ENCODE results near the gene MAIP1. TPM values are rescaled to one million over a fixed set of nuclear protein-coding genes. Genes with fewer than 3 reads are reported as not detected.
A peak's percentile ranks its signal among the peaks of the same experiment; 100 is the strongest.

MAIP1 gene
- total RNA-seq, 1 donor from 2014 or later, result 21.9 TPM

DNA sequence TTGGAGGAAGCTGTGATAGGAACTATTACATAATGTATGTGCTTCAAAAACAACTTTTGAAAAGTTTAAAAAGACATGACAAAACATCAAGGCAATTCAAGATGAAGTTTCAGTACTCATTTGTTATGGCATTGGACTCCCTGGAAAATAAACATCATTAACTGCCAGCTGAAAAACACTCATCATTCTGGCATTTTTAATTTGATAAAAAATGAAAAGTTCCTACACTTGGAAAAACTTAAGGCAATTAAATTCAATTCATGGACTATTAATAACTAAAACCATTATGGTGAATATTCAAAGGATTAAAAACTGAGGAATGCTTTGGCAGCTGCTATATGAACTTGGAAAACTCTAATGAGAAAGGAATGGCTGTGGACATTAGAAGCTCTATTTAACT lies 8.5 kb upstream of the MAIP1 start:
- DNase-seq (ENCODE audit: low spot score), result no peak

DNA sequence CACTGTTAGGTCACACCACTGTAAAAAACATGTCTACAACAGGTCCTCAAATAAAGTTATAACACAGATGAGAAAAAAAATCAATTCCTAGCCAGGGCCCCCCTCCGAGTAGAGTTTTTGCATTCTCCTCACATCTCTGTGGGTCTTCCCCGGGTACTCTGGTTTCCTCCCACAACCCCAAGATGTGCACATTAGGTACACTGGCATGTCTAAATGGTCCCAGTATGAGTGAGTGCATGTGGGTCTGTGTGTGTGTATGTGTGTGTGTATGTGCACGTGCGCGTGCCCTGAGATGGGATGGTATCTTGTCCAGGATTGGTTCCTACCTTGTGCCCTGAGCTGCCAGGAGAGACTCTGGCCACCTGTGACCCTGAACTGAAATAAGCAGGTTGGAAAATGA lies 5.0 kb upstream of the MAIP1 start:
- no peak for DNase-seq (ENCODE audit: low spot score)

DNA sequence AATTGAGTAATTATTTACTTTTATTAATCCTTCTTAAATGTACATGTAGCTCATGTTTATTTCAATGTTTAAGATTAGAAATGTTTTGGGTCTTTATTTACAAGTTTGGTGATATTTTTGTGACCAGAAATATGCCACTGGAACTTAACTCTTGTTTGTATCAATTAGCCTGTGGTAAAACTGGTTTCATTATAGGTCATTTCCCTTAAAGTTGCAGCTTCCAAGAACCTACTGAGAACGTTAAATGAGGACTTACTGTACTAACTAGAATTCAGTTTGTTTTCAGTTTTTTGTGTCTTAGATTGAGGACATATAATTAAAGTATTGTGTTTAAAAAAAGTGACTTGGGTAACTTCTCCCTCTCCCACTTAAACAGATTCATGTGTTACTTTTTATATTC lies 4.4 kb upstream of the MAIP1 start:
- DNase-seq (ENCODE audit: low spot score), result no peak

DNA sequence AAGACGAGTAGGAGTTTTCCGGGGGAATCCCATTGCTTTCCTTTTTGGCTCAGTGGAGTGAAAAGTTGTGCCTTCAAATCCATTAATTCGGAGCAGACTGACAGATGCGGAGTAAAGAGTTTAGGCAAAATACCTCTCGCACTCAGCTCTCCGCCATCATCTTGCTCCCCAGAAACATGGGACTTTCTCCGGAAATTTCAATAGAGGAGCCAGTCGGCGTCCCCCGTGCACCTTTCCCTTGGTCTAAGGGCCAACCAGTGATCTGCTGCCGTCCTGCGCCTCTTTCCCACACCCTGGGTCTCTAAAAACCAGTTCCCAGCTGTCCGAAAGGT lies 409 bp upstream of the MAIP1 start:
- no peak for DNase-seq (ENCODE audit: low spot score)

DNA sequence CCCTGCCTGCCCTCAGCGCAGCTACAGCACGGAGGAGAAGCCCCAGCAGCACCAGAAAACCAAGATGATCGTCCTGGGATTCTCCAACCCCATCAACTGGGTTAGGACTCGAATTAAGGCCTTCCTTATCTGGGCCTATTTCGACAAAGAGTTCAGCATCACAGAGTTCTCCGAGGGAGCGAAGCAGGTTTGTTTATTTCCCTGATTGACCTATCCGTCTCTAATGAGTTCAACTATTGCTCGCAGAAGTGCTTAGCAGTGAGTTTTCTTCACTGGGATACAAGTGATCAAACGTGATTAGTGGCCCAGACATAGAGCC lies 639 bp downstream of the MAIP1 start:
- no peak for DNase-seq (ENCODE audit: low spot score)

DNA sequence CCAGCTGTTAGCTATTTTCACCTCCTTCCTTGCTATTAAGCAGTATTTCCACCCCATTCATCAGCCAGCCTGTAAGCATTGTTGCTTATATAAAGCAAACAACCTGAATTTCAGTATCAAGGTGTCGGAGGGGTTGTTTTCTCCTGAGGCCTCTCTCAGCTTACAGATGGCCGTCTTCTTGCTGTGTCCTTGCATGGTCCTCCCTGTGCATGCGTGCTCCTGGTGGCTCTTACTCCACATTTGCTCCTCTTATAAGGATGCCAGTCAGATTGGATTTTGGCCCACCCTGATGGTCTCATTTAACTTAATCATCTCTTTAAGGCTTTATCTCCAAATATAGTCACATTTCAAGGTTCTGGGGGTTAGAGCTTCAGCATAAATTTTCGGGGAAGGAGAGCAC lies 2.6 kb downstream of the MAIP1 start:
- no peak for DNase-seq (ENCODE audit: low spot score)

DNA sequence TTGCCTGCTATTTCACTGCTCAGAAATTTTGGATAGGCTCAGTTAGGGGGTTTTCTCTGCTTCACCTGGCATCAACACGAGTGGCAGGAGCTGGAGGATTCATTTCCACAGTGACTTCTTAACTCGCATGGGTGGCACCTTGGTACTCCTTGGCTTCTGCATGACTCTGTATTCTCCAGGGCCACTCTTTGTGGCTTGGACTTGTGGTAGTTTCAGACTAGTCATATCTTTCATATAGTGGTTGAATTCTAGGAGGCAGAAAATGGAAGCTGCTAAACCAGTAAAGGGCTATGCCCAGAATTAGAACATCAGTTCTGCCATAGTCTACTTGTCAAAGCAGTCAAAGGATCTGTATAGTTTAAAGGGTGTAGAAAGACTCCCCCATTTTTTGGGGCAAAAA lies 6.8 kb downstream of the MAIP1 start:
- no peak for DNase-seq (ENCODE audit: low spot score)

DNA sequence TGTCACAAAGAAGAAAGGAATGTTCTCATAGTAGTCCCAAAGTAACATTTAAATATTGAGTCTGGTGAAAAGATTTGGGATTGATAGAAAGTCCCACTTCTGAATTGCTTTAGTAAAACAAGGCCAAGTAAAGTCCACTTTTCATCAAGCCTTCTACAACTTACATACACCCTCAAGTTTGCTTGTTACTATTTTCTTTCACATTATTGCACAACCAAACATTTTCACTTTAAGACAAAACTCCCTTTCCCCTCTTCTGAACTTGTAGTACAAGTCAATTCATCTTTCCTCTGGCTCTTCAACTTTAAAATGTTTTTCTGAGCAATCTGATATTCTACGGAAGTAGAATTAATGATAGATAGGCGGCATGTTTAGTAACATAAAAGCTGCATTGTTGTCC lies 11.0 kb downstream of the MAIP1 start:
- no peak for DNase-seq (ENCODE audit: low spot score)

DNA sequence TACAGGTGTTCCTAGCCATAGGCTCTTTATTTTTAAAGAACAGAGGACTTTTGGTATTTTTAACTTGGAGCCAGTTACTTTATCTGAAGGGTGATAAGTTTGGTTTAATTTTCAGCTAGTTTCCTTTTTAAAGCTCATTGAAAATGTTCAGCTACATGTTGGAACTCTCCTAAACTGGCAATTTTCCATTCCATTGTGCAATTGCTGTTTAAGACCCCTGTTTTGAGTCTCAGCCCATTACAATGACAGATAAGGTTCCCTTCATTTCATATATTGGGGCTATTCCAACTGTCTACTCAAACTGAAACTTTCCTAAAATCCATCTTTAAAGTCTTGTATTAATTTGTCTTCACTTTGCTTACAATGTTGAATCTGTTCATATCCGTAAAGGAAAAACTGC lies 11.6 kb downstream of the MAIP1 start:
- no peak for DNase-seq (ENCODE audit: low spot score)

DNA sequence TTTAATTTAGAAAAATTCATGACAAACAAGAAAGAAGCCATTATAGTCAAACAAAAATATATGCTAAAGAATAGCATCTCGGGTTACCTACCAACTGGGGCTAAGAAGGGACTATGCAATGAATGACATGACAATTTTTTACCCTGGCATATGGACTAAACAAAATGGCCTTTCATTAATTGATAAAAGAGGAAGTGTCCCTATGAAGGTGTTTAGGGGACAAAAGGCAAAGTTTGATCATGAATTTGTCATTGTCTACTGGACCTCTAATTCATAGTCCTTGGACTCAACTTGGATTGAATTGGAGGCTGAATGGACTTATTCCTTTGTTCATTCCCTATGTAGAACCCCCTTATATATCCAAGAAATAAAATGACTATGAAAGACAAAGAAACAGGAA lies 12.7 kb downstream of the MAIP1 start:
- DNase-seq (ENCODE audit: low spot score), result no peak

DNA sequence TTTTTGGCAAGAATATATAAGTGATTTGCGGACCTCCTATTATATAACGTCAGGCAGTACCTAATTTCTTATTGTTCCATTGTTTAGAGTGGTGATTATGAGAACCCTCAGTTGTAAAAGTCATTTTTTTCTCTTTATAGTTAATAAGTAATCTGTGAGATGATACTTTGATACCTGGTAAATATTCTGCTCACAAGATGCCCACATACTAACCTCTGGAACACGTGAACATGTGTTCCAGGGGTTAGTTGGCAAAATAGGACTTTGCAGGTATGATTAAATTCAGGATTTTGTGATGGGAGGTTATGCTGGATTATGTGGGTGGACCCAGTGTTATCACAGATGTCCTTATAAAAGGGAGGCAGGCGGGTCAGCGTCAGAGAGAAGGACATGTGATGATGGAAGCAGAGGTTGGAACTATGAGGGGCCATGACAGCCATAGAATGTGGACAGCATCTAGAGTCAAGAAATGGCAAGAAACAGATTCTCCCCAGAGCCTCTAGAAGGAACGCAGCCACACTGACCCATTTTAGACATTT lies 16.8 kb downstream of the MAIP1 start:
- no peak for DNase-seq (ENCODE audit: low spot score)

DNA sequence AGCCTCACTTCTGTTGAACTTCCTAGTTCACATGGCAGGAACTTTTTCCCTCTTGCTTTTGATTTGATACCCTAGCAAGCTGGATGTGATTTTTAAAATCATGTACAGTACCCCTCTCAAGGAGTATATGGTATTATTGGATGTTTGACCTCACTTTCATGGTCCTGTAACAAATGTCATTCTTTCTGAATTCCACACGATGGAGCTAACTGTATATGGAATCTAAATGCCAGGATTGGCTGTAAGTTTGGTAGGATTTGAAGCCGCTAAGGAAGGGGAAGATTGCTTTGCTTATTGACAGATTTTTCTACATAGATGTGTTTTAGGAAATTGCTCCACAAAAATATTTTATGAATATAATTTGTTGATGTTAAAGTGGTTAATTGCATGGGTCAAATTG lies 18.3 kb downstream of the MAIP1 start:
- DNase-seq (ENCODE audit: low spot score), result no peak

DNA sequence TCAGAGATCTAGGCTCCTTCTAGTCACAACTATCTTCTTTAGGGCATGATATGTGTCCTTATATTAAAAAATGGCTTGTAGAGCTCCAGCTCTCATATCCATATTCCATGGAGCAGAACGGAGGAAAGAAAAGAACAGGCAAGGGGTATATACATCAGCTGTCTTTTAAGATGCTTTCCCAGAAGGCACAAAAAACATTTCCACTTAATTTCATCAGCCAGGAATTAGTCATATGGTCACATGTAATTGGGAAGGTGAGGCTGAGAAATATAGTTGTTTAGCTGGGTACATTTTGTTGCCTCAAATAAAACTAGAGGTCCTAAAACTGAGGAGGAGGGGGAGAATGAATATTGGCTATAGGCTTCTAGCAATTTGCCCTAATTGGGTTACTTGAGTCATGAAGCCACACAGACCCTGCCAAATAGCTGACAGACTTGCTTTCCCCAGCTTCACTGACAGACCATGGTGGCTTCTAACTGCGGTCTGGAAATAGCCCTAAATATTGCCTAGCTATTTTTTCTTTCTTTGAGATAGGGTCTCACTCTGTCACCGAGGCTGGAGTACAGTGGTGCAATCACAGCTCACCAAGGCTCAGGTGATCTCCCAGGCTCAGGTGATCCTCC lies 20.0 kb downstream of the MAIP1 start:
- DNase-seq (ENCODE audit: low spot score), result no peak

DNA sequence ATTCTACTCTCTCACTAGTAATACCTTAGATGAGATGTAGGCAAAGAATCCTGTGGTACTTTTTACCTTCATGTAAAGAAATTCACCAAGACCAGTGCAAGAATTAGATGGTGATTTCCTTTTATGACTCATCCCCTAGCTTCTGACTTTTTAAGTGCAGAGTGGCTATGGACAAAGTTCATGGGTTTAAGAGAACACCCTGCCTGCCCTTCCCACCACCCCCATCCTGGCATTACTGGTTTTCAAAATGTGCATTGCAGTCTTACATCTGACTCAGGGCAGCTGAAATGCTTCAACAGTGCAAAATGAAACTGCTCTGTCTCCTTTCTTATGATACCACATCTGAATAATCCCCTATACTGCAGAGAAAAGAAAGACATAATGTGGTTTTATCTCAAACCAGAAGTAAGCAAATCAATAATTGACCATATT lies 22.6 kb downstream of the MAIP1 start:
- DNase-seq (ENCODE audit: low spot score), result peak; percentile 74

DNA sequence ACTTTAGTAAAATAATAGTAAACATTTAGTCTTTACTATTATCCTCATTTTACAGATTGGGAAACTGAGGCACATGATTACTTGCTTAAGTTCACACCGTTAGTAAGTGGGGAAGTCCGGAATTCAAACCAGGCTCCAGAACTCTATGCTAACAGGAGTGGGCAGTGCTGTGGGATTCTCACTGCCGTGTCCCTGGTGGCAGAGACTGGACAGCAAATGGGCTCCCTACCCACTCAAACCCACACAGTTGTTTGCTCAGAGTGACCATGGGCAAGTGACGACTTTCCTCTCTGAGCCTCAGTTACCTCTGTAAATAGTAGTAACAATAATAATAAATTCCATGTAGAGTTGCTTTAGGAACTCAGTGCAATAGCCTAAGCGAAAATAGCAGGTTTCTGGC lies 24.0 kb downstream of the MAIP1 start:
- no peak for DNase-seq (ENCODE audit: low spot score)

DNA sequence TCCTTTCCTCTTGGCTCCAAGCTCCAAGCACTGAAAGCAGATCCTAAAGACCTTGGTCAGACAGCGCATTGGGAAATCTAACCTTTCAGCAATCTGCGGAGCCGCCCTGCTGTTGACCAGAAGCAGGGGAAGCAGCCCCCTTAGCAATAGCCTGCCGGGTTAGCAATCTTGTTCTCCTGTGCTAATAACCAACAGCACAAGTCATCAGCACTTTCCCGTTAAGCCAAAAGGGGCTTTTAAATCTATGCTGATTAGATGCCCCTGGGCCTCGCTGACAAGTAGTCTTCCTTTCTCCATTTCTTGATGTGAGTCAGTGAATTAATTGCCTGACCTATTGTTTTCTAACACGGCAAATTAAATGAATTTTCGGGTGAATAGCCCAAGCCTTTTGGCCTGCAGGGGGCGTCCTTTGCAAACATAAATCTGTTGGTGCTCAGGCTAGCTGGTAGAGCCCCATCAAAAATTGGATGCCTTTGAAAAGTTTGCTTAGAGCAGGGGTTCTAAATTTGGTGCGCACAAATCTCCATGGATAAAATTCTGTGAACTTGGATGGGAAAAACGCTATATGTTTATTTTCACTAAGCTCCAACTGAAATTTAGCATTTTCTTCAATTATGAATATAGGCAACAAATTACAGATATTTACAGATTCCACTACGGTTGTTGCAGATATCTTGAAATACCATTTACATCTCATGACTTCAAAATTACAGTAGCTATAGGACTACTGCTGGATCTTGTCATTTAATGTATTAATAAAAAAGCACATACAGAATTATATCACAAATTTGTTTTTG lies 24.6 kb downstream of the MAIP1 start:
- peak; percentile 89 for DNase-seq (ENCODE audit: low spot score)

DNA sequence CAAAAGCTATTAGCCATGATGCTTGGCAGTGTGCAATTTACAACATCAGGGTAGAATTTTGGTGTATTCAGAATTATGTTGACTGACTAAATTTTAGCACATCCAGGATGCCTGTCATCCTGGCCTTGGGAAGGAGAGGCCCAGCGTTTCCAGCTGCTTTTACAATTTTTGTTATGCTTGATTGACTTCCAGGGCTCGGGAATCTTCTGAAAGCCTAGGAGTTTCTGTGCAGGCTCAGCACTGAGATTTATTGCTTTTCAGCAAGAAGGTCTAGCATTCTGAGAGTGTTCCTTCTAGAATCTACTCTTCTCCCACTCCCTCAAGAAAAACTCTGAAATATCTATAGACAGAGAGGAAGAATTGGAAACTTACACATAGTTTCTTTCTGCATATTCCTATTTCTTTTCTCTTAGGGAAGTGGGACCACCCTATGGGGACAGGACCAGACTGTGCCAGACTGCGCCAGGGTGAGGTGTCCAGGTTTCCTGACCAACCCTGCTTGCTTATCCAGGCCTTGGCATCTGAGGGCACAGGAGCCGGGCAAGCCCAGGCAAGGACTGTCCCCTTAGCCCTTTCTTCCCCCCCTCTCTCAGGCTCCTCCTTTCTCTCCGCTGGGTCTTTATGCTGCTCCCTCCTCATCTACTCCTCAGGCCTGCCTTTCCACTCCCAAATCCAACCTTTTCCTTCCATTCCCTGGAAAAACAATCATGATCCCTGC lies 26.9 kb downstream of the MAIP1 start:
- DNase-seq (ENCODE audit: low spot score), result no peak

DNA sequence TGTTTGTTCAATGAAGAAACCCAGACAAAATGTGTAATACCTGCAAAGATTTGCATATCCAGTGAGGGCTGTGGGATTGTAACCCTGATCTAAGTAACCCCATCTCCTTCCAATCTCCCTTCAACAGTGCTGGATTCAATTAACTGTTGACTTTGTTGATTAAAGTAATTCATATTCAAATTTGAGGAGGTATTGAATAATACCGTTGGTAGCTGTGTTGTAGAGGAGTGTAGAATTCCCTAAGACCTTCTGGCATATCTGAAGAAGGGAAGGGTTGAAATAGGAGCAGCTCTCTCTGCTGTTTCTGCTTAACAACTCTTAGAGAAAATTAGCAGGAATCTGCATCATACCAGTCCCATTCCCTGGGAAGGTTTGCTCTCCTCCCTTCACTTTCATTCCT lies 28.2 kb downstream of the MAIP1 start:
- DNase-seq (ENCODE audit: low spot score), result no peak

DNA sequence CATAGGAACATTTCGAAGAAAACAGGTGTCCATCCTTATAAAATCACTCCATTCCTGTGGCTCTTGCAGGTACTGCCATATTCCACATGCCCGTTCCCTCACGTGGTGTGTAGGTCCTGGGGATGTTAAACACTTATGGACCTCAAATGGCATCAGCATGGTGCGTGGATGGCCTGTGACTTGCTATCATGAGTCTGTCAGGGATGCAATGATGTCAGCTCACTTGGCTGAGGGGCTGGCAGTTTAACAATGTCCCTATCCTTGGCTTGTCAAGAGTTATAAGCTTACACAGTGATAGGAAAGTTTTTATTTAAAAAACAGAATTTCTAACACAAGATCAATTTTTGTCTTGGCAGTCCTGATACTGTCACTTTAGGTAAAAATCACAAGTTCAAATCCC lies 28.8 kb downstream of the MAIP1 start:
- DNase-seq (ENCODE audit: low spot score), result no peak

DNA sequence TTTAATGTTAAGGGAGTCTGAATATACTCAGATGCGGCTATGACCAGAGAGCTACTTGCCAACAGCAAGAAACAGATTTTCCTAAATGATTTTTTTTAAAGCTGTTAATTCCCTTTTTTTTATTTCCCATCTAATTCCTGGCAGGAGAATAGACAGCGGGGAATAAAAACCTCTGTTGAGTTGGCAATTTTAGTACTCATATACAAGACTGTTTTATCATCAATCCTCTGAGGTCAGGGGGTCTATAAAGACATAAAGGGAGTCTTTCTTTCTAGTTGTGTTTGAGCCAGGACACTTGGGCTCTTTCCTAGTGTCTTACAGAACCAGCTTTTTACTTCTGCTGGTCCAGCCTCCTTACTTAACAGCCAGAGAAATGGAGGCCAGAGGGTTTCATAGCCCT lies 29.4 kb downstream of the MAIP1 start:
- no peak for DNase-seq (ENCODE audit: low spot score)

DNA sequence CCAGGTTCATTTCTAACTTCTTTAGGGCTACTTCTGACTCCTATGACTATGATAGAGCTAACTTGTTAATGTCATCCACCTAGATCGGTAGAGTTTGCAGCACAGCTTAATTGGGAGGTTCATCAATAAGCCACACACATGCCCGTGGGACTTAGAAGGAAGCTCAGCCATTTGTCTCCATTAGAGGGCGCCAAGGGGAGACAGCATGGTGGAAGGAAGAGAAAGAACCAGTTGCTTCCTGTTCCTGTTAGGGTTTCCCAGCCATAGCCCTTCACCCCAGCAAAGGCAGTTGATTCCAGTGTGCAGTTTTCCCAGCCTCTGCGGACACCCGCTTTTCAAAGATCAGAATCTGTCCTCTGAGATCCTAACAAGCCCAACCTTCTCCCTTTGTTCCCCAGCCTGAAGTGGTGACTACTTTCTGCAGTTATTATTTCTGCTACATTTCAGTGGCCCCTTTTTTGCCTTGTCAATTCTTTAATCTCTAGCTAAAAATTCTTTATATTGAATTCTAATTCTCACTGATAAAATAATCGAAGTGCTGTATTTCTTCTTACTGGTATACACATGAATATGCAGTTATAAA lies 30.3 kb downstream of the MAIP1 start:
- peak; percentile 65 for DNase-seq (ENCODE audit: low spot score)

DNA sequence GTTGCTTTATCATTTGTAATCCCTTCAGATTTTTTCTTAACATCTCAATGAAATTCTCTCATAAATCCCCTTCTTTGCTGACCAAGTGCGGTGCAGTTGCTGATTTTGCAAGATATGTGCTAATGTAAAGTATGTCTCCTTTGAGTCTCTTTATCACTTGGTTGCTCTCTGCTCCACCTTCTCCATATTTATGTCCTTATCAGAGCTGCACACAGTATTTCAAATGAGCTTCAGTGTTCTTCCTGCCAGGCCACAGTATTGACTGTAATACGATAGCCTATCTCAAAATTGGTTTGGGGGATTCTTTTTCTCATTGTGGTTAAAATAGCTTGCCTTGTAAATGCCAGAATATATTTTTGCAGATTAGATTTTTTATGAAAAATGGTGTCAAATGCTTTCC lies 32.2 kb downstream of the MAIP1 start:
- no peak for DNase-seq (ENCODE audit: low spot score)

DNA sequence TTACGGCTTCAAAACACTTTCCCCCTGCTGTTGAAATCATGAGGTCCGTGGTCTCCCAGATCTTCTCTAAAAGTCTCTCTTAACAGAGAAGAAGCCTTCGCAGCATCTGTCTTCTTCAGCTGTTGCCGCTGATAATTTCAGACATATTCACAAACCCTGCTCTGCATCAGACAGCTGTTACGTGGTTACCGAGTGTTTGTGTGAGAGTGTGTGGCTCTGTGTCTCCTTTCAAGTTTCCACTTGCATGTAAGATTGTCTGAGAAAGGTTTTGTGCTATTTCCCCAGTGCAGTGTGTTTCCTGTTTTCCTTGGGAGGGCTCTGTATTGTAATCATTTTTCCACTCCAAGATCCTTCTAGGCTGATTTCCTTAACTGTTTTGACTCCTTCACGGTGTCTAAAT lies 32.8 kb downstream of the MAIP1 start:
- DNase-seq (ENCODE audit: low spot score), result no peak

Data from mucosa of gallbladder (tissue), 1 donor.